GM18858 (cell line): ENCODE results near the gene STX1A.
A peak's percentile ranks its signal among the peaks of the same experiment; 100 is the strongest.
"Not testable (repeated sequence)": the region's sequence is repeated elsewhere in the genome, so short reads cannot be mapped to it uniquely, and the experiment has no call there.

Source experiments
- ATAC-seq: cut with Tn5 transposase; IDR thresholded peaks from one replicate; pipeline ENCODE4 v1.9.1; 2021; ENCODE audit not compliant: unreplicated experiment

The STX1A gene

DNA sequence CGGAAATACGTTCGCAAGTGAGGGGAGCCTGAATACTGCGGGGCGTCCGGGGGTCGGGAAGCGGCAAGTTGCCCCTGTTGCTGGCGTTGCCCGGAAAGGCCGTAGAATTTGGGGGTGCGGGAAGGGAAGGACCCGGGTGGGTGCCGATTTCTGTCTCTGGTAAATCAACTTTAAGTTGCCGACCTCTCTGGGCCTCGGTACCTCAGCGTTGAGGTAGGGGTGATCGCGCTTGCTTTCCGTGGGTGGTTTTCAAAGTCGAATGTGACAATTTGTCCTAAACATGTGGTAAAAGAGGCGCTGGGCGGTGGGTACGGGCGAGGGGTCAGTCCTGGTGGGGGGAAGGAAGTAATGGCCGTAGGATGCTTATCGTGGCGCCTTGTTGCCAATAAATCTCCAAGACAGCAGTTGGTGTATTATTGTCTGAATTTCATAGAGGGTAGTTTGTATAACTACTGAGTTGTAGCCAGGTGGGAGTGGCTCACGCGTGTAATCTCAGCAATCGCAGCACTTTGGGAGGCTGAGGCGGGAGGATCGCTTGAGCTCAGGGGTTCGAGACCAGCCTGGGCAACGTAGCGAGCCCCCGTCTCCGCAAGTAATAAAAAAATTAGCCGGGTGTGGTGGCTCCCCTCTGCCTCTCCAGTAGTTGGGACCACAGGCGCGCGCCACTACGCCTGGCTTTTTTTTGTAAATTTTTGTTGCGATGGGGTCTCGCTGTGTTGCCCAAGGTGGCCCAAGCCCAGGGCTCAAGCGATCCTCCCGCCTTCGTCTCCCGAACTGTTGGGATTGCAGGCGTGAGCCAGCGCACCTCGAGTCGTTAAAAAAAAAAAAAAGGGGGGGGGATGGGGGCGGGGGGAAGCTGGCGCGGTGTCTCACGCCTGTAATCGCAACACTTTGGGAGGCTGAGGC is 35.4 kb downstream of the STX1A start:
- ATAC-seq, result no peak

DNA sequence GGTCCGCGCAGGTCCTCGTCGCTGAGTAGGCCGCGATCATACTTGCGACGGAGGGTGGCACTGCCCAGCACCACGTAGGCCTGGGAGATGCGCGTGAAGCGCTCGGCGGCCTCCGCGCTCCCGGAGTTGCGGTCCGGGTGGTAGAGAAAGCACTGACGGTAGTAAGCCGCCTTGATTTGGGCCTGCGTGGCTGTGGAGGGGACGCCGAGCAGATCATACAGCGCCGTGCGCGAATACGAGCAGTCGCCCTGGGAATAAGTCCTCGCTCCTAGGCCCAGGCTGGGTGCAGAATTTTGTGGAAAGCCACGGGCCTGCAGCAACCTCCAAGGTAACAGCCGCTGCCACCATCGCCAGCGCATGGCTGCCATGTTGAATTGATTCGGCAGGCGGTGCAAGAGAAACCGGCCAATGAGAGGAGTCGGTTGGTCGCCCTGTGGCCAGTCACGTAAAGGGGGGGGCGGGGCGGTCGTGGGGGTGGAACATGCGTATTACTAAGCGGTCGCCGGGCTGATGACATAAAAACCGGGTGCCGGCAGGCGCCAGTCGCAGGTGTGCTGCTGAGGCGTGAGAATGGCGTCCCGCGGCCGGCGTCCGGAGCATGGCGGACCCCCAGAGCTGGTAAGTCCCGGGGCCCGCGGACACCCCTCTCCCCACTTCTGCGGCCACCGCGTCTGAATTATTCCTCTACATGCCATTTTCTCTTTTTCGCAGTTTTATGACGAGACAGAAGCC is 36.2 kb downstream of the STX1A start, which contains the start of the genes BUD23 and DNAJC30:
Gene BUD23 (plus strand): TSS at position 542 of the 732 bp plus-strand sequence. CDS start 29 bp downstream, at position 571.
Gene DNAJC30 (minus strand): TSS at position 398 of the 732 bp plus-strand sequence. CDS start 30 bp downstream, at position 368.
- peak; percentile 70 for ATAC-seq

DNA sequence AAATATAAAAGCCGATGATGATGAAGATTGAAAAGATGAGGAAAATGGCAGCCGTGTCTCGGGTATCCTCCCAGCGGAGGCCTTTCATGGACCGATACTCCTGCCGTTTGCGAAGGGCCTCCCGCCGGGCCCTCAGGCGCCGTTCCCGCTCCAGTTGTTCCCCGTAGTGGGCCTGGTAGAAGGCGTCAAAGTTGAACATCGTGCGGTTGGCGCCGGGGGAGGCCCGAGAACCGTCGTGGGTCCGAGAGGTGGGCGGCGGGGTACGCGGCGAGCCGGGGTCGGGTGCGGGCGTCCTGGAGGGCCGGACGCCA is 36.8 kb downstream of the STX1A start:
- peak; percentile 8 for ATAC-seq

DNA sequence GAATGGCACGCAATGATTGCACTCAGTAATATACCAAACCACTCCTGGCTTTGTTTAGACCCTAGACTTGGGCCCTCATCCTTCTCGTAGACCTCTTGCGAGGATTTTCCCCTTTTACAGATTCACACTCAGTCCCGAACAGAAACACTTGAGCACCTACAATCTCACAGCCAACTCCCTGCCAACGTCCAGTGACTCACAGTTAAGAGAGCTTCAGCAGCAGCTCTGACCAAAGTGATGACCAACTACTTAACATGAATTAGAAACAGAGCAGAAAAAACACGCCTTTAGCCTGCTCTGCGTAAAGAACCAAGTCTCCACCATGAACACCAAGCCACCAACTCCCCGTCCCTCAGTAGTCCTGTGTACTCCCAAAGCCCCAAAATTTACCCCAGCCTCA is 38.4 kb downstream of the STX1A start:
- no peak for ATAC-seq

DNA sequence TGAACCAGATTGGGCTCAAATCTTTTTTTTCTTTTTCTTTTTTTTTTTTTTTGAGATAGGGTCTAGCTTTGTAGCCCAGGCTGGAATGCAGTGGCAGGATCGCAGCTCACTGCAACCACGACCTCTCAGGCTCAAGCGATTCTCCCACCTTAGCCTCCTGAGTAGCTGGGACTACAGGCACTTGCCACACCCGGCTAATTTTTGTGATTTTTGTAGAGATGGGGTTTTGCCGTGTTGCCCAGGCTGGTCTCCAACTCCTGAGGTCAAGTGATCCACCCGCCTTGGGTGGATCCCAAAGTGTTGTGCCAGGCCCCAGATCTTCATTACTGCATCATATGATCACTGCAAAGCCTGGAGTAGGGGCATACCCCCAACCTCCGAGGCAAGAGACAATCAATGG is 39.0 kb downstream of the STX1A start:
- no peak for ATAC-seq

DNA sequence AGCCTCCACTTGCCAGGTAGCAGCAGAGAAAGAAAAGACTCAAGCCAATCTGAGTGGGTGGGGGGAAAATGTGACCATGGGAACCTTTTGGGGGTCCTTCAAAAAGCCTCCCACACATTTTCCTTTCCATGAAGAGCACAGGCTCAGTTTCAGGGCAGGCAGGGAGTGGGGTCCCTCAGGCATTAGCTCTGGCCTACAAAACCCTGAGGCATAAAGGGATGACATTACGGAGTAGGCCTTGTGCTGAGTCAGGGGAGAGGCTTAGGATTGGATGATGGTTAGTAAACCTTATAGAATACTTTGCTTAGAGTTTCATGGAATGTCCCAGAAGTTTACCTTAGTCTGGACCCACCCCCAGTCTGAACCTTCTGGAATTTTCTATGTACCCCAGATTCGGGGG is 39.8 kb downstream of the STX1A start:
- ATAC-seq, result no peak

DNA sequence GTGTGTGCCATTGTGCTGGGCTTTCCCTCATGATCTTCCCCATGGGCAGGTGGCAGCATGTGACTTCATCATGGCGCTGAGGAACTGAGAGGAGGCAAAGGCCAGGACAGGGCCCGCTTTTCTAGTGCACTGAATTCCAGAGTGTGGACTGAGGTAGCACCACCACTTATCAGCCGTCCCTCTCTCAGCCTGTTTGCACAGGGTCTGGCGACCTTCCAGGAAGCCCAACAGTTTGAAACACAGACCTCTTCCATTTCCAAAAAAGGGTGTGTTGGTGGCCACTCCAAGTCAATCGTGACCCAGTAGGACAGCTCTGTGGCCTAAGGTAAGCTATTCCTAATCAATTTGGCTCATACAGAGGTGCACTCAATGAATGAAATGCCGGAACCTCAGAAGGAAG is 40.6 kb downstream of the STX1A start:
- no peak for ATAC-seq

DNA sequence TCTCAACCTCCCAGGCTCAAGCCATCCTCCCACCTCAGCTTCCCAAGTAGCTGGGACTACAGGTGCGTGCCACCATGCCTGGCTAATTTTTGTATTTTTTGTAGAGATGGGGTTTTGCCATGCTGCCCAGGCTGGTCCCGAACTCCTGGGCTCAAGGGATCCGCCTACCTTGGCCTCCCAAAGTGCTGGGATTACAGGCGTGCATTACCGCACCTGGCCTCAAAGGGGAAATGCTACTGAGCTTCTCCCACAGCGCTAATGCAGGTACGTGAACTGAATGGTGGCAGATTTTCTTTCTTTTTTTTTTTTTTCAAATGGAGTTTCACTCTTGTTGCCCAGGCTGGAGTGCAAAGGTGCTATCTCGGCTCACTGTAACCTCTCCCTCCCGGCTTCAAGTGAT is 43.4 kb downstream of the STX1A start:
- ATAC-seq, result not testable (repeated sequence)

DNA sequence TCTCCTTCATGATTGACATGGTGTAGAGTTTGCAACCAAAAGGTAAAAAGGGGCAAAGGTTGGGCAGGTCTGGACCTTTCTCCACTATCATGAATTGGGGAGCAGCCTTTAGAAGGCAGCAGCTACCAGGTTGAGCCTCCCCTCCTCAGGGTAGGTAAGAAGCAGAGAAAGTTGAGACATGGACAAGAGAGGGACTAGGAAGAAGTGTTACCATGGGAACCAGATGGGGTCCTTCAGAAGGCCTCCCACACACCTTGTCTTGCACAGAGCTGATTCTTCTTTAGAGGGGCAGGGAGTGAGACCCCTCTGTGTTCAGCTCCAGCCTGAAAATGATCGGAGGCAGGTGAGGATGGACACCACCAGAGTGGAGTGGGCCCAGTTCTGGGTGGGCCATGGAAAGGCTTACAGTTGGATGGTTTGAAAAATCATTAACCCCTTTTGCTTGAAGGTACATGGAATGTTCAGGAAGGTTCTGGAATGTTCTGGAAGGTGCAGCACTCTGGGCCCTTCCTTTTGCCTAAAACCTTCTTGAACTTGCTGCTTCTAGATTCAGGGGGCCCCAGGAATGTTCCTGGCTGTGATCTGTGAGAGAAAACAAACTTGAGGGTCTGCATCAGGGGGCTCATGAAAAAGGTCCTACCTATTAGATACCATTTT is 44.9 kb downstream of the STX1A start:
- ATAC-seq, result no peak

DNA sequence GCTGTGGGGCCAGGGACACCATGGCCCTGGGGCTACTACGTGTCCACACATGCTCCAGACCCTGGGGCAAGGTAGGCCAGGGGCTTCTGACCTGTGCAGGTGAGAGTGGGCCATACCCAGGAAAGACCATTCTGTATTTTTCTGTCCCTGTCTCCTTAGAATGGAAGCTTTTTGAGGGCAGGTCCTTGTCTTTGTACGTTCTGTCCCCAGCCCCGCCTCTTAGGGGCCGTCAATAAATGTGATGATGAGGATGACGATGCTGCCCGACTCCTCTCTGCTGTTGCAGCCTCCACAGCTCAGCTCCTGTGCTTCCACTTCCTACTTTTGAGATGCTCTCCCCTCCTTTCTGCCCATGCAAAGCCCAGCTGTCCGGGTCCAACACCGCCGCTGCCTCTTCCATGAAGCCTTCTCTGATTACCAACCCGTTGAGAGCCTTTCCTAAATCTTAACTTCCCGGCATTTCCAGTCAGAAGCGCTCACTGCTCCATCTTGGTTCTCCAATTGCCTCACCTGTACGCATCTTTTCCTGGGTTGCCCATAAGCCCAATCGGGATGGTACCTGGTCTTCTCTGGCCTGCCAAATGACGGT is 47.5 kb downstream of the STX1A start:
- ATAC-seq, result no peak

DNA sequence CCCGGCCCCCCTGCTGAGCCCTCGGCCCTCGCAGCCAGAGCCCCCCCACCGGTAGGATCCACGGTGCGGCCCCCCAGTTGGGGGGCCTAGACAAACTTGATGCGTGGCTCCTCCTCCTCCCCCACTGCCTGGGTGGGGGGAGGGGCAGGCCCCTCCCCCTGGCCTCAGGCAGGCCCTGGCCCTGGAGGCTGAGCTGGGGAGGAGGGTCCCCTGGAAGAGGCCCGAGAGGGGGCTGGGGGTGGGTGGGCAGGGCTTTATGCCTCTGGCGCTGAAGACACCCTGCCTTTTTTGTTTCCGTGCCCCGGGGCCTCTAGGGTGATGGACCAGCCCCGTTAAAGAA is 48.2 kb downstream of the STX1A start:
- no peak for ATAC-seq

DNA sequence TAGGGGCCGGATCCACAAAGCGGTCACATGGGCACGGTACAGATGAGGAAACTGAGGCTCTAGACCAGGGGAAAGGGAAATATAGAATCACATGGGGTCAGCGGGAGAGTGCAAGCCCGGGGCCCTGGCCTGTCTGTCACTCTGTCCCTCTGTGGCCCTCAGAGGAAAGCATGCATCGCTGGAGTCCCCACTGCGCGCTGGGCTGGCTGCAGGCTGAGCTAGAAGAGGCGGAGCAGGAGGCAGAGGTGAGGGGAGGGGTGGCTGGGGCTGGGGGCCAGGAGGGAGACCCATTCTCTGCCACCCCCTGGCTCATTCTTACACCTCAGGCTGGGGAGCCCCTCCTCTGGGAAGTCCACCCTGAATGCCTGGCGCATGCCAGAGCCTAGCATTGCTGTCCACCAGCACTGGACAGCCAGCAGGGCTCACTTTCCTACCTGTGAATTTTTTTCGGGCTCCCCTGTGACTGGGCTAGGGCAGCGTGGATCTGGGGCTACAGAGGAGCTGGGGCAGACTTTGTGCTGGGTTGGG is 49.5 kb downstream of the STX1A start:
- no peak for ATAC-seq

DNA sequence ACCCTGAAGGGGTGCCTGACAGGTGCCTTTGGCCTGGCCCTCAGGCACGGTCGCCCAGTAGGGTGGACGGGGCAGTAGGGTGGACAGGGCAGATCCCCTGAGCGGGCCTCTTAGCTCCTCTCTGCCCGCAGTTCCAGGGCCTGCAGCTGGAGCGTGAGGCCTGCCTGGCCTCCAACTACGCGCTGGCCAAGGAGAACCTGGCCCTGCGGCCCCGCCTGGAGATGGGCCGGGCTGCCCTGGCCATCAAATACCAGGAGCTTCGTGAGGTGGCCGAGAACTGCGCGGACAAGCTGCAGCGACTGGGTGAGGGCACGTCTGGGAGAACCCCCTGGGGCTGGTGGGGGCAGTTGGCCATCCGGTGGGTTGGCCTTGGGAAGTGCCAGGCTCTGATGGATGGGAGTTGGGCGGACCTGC is 50.2 kb downstream of the STX1A start:
- ATAC-seq, result no peak

DNA sequence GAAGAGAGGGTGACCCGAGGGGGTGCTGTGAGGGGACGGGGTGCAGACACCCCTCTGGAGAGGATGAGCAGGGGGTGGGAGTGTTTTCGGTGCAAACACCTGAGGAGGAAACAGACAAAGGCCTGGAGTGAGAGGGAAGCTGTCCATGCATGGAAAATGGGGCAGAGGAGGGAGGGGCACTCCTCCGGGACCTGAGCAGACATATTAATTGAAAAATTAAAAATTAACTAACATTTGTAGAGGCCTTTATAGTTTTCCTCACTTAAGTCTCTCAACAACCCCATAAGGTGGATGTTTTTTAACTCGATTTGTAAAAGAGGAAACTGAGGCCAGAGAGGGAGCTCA is 50.6 kb downstream of the STX1A start:
- no peak for ATAC-seq

DNA sequence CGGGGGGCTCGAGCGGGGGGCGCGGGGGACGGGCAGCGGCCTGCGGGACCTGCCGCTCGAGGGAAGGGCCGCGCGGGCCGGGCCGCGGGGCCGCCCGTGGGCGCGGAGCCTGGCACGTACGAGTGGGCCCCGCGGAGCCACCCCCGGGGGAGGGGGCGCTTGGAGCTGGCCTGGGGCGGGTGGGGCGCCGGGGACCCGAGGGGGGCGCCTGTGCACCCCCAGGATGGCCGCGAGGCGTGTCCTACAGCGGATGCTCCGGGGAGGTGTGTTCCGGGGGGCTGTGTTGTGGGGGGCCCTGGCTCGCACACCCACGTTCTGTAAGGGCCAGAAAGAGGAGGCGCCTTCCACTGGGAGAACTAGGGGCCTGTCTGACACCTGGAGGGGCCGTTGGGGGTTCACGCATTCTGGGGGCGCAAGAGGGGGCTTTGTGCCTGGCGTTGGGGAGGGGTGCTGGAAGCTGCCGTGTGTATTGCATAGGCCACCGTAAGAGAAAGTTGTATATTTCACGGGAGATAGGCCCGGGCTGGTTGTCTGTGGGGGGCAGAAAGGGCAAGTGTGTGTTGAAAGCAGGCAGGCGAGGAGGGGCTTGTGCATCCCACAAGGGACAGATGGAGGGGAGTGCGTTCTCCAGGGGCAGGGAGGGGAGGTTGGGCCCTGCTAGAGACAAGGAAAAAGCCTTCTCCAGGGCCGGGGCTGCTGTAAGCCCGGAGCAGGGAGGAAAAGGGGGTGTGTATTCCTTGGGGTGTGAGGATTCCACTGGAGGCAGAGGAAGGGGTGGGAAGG is 51.2 kb downstream of the STX1A start:
- ATAC-seq, result no peak

DNA sequence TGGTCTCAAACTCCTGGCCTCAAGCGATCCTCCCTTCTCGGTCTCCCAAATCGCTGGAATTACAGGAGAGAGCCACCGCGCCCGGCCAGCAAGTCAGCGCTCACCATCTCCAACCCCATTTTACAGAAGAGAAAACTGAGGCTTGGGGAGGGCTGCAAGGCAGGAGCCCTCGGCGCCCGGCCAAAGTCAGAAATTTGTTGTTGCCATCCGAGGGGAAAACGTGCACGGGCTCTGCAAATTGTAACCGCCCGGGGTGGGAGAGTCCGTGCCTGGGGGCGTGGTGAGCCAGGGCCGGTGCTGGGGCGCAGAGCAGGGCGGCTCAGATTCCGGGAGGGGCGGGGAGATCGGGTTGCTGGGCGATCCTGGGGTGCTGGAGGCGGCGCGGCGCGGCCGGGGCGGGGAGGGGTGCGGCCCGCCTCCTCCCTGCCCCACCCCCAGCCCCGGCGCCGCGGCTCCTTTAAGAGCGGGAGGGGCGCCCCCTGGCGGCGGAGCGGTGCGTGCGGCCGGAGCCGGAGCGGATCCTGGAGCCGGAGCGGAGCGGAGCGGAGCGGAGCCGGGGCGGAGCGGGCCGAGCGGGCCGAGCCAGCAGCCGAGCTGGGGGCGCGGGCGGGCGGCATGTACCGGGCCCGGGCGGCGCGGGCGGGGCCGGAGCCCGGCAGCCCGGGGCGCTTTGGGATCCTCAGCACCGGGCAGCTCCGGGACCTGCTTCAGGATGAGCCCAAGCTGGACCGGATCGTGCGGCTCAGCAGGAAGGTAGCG is 51.9 kb downstream of the STX1A start, which contains the start of gene VPS37D:
Gene VPS37D (plus strand): TSS at position 488 of the 759 bp plus-strand sequence. CDS start 128 bp downstream, at position 616.
- peak; percentile 68 for ATAC-seq

DNA sequence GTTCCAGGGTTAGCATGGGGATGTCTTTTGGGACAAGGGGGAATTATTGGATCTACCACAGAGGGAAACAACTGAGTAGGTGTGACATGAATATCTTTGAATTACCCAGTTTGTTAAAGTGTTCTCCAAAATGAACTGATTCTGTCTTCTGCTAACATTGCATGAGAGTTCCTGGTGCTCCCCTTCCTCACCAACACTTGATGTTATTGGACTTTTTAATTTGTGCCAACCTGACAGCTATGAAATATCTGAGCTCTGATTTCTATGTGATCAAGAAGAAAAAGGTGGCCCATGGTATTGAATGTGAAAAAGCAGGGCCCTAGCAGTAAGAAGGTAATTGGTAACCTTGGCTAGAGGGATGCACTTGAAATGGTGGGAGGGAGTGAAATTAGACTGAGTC is 56.4 kb downstream of the STX1A start:
- ATAC-seq, result no peak

DNA sequence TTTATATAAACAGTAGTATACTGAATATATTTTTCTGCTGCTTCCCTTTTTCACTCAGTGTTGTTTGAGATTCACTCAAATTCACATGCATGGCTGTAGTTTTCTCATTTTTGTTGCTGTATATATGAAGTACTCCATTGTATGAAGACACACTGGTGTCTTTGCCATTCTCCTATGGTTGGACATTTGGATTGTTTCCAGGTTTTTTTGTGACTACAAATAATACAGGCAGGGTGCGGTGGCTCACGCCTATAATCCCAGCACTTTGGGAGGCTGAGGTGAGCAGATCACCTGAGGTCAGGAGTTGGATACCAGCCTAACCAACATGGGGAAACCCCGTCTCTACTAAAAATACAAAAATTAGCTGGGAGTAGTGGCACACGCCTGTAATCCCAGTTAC is 58.9 kb downstream of the STX1A start:
- ATAC-seq, result not testable (repeated sequence)

DNA sequence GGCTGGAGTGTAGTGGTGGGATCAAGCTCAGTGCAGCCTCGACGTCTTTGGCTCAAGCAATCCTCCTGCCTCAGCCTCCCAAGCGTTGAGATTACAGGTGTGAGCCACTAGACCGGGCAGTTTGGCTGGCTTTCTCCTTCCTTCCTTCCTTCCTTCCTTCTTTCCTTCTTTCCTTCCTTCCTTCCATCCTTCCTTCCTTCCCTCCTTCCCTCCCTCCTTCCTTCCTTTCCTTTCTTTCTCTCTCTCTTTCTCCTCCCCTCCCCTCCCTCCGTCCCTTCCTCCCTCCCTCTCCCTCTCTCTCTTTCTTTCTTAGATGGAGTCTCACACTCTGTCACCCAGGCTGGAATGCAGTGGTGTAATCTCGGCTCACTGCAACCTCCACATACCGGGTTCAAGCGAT is 59.5 kb downstream of the STX1A start:
- no peak for ATAC-seq

DNA sequence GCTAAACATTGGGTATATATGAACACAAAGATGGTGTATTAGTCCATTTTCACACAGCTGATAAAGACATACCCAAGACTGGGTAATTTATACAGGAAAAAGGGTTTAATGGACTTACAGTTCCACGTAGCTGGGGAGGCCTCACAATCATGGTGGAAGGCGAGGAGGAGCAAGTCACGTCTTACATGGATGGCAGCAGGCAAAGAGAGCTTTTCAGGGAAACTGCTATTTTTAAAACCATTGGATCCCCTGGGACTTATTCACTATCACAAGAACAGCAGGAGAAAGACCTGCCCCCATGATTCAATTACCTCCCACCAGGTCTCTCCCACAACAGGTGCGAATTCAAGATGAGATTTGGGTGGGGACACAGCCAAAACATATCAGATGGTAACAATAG is 64.2 kb downstream of the STX1A start:
- ATAC-seq, result not testable (repeated sequence)
